ENCODE measurements around the gene ONECUT3.

Gene ONECUT3

DNA sequence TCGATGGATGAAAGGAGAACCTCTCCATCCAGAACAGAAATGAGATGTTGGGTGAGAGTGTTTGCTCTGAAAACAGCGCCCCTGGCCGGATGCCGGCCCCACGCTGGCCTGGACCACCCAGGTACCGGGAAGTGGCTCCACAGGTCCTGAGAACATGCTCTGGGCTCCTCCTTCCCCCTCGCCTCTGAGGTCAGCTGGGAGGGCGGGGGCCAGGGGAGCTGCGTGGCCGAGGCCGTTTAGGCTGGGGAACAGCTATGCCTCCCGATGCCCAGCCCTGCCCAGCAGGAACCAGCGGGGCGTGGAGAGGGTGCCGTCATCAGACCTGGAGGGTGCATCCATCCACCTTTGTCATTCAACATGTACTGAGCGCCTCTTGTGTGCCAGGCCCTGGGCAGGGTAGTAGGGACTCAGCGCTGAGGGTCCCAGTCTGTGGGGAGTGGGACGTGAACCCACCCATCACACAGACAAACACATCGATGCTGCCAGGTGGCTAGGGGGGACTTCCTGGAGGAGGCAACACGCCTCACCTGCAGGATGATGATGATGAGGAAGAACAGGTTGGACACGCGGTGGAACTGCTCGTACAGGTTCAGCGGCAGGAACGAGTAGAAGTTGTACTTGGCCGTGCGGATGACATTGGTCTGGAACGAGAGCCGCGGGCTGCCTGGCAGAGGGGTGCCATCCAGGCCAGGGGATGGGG, 54.5 kb downstream of the ONECUT3 start:
- H3K4me1 ChIP-seq (ENCODE audit: low read length) = peaks cover 7% of the 10 kb centered on the region
- H3K27me3 ChIP-seq (ENCODE audit: low read depth, low read length) = 0 out of 2 replicates have a peak, but pooled peaks cover 5% of the 10 kb centered on the region
- H3K4me3 ChIP-seq (ENCODE audit: low read length) = no peak overlapping the region
- TF ChIP-seq, protein P1, sequence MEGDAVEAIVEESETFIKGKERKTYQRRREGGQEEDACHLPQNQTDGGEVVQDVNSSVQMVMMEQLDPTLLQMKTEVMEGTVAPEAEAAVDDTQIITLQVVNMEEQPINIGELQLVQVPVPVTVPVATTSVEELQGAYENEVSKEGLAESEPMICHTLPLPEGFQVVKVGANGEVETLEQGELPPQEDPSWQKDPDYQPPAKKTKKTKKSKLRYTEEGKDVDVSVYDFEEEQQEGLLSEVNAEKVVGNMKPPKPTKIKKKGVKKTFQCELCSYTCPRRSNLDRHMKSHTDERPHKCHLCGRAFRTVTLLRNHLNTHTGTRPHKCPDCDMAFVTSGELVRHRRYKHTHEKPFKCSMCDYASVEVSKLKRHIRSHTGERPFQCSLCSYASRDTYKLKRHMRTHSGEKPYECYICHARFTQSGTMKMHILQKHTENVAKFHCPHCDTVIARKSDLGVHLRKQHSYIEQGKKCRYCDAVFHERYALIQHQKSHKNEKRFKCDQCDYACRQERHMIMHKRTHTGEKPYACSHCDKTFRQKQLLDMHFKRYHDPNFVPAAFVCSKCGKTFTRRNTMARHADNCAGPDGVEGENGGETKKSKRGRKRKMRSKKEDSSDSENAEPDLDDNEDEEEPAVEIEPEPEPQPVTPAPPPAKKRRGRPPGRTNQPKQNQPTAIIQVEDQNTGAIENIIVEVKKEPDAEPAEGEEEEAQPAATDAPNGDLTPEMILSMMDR (IDR thresholded peaks at IDR 0.05; ENCODE audit: low read depth, low read length) = no peak
- TF ChIP-seq EZH2phosphoT487 (IDR thresholded peaks at IDR 0.05; ENCODE audit: low read depth) = no peak
- H4K20me1 ChIP-seq (ENCODE audit: insufficient read depth, low read length) = no peaks in the 10 kb centered on the region
- H3K4me2 ChIP-seq (ENCODE audit: low read length) = no peak overlapping the region
- H3K9me3 ChIP-seq (ENCODE audit: insufficient read depth, low read length) = no peaks in the 10 kb centered on the region
- H3K36me3 ChIP-seq (replicated peaks; ENCODE audit: low read depth, low read length) = no peaks in the 10 kb centered on the region
- no peaks in the 10 kb centered on the region for H3K79me2 ChIP-seq (ENCODE audit: low read length)
- no peak overlapping the region for H2AFZ ChIP-seq (ENCODE audit: low read depth, low read length)
- no peak overlapping the region for H3K9ac ChIP-seq (ENCODE audit: low read length)
- no peak overlapping the region for H3K27ac ChIP-seq (ENCODE audit: low read length)

DNA sequence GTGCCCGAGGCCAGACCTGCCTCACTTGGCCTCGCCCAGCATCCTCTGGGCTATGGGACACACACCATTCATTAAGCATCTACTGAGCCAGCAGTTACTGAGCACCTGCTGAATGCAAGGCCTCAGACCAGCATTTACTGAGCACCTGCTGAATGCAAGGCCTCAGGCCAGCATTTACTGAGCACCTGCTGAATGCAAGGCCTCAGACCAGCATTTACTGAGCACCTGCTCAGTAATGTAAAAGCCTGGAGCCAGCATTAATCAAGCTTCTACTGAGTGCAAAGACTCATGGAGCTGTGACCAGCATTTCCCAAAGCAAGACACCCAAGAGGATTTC, 55.1 kb downstream of the ONECUT3 start:
- H2AFZ ChIP-seq (ENCODE audit: low read depth, low read length) = no peak overlapping the region
- H3K9me3 ChIP-seq (ENCODE audit: insufficient read depth, low read length) = no peaks in the 10 kb centered on the region
- no peaks in the 10 kb centered on the region for H4K20me1 ChIP-seq (ENCODE audit: insufficient read depth, low read length)
- no peak overlapping the region for H3K4me2 ChIP-seq (ENCODE audit: low read length)
- H3K4me3 ChIP-seq (ENCODE audit: low read length) = no peak overlapping the region
- H3K27ac ChIP-seq (ENCODE audit: low read length) = no peak overlapping the region
- peaks cover 11% of the 10 kb centered on the region for H3K4me1 ChIP-seq (ENCODE audit: low read length)
- no peak overlapping the region for H3K9ac ChIP-seq (ENCODE audit: low read length)
- no peak for TF ChIP-seq EZH2phosphoT487 (IDR thresholded peaks at IDR 0.05; ENCODE audit: low read depth)
- TF ChIP-seq, protein P1 (IDR thresholded peaks at IDR 0.05; ENCODE audit: low read depth, low read length) = no peak
- no peaks in the 10 kb centered on the region for H3K79me2 ChIP-seq (ENCODE audit: low read length)
- 0 out of 2 replicates have a peak, but pooled peaks cover 5% of the 10 kb centered on the region for H3K27me3 ChIP-seq (ENCODE audit: low read depth, low read length)
- H3K36me3 ChIP-seq (replicated peaks; ENCODE audit: low read depth, low read length) = no peaks in the 10 kb centered on the region

DNA sequence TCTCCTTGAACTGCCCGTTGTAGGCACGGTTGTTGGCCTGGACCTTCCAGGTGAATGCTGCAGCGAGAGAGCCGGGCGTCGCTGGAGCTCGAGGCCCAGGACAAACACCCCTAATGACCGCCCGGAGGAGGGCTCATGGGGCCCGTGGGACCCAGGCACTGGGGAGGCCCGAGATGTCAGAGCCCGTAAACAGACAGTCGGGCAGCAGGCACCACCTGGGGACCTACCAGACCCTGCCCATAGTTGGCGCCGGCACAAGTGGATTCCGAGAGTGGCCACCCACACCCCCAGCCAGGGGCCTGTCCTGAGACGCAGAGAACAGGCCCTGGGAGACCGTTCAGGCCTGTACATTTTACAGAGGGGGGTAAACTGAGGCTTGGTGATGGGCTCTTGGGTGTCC, 56.4 kb downstream of the ONECUT3 start:
- H3K4me2 ChIP-seq (ENCODE audit: low read length) = no peak overlapping the region
- TF ChIP-seq, protein P1 (IDR thresholded peaks at IDR 0.05; ENCODE audit: low read depth, low read length) = no peak
- no peak for TF ChIP-seq EZH2phosphoT487 (IDR thresholded peaks at IDR 0.05; ENCODE audit: low read depth)
- H3K36me3 ChIP-seq (replicated peaks; ENCODE audit: low read depth, low read length) = peaks cover 2% of the 10 kb centered on the region
- no peak overlapping the region for H3K27ac ChIP-seq (ENCODE audit: low read length)
- no peaks in the 10 kb centered on the region for H3K79me2 ChIP-seq (ENCODE audit: low read length)
- H3K4me1 ChIP-seq (ENCODE audit: low read length) = peaks cover 12% of the 10 kb centered on the region
- no peaks in the 10 kb centered on the region for H3K9me3 ChIP-seq (ENCODE audit: insufficient read depth, low read length)
- H3K9ac ChIP-seq (ENCODE audit: low read length) = no peak overlapping the region
- H4K20me1 ChIP-seq (ENCODE audit: insufficient read depth, low read length) = no peaks in the 10 kb centered on the region
- H3K27me3 ChIP-seq (ENCODE audit: low read depth, low read length) = 0 out of 2 replicates have a peak, but pooled peaks cover 5% of the 10 kb centered on the region
- no peak overlapping the region for H3K4me3 ChIP-seq (ENCODE audit: low read length)
- no peak overlapping the region for H2AFZ ChIP-seq (ENCODE audit: low read depth, low read length)

DNA sequence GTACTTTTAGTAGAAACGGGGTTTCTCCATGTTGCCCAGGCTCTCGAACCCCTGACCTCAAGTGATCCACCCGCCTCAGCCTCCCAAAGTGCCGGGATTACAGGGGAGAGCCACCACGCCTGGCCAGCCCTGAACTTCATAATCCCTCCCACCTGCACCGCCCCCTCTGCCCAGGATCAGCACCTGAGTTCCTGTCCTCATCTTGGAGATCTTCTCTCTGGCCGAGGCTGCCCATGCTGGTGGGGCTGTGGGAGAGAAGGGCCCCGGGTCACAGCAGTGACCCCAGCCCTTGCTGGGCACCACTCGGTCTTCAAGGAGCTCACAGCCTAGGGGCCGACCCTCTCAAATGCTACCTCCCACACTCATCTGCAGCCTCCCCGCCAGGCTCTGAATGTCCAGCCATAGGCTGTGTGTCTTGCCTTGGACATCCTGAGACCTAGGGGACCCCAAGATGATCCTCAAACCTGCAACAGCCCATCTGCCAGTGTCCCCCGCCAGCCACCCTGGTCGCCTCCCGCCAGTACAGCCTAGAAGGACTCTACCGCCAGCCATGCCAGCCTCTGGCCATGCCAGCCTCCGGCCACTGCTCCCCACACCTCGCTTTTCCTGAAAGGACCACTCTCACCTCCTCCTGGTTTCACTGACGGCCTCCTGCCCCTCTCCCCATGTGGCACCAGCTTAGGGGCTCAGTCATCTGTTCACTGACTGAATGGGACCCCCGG, 57.3 kb downstream of the ONECUT3 start:
- no peak overlapping the region for H3K9ac ChIP-seq (ENCODE audit: low read length)
- H3K9me3 ChIP-seq (ENCODE audit: insufficient read depth, low read length) = no peaks in the 10 kb centered on the region
- no peaks in the 10 kb centered on the region for H4K20me1 ChIP-seq (ENCODE audit: insufficient read depth, low read length)
- peaks cover 12% of the 10 kb centered on the region for H3K4me1 ChIP-seq (ENCODE audit: low read length)
- peak overlapping the region; percentile 76; the same call in 1 of the 2 replicates for H3K4me3 ChIP-seq (ENCODE audit: low read length)
- 0 out of 2 replicates have a peak, but pooled peaks cover 5% of the 10 kb centered on the region for H3K27me3 ChIP-seq (ENCODE audit: low read depth, low read length)
- no peaks in the 10 kb centered on the region for H3K79me2 ChIP-seq (ENCODE audit: low read length)
- 0 out of 2 replicates have a peak overlapping the region, but pooled peaks have one; percentile 95 for H3K4me2 ChIP-seq (ENCODE audit: low read length)
- TF ChIP-seq EZH2phosphoT487 (IDR thresholded peaks at IDR 0.05; ENCODE audit: low read depth) = no peak
- TF ChIP-seq, protein P1 (IDR thresholded peaks at IDR 0.05; ENCODE audit: low read depth, low read length) = no peak
- H2AFZ ChIP-seq (ENCODE audit: low read depth, low read length) = no peak overlapping the region
- peaks cover 7% of the 10 kb centered on the region for H3K36me3 ChIP-seq (replicated peaks; ENCODE audit: low read depth, low read length)
- no peak overlapping the region for H3K27ac ChIP-seq (ENCODE audit: low read length)
